ENCODE data around the gene VPS9D1.
A peak's percentile ranks its signal among the peaks of the same experiment; 100 is the strongest.
"Not testable (repeated sequence)": the region's sequence is repeated elsewhere in the genome, so short reads cannot be mapped to it uniquely, and the experiment has no call there.

VPS9D1 gene

GRCh38 chr16:89701425-89702406 is 19.0 kb downstream of the VPS9D1 start, which contains the start of gene SPATA2L:
Gene SPATA2L, minus strand, starts transcription at chr16:89701705. Its CDS starts 473 bp downstream, at chr16:89701232.
- peak within 1 kb of the TSS; percentile 81 for H3K4me3 ChIP-seq (ENCODE audit: insufficient read length, low read depth)
- H3K9ac ChIP-seq (ENCODE audit: insufficient read length, low read depth) = peak within 1 kb of the TSS; percentile 90
- H3K9me3 ChIP-seq (ENCODE audit: insufficient read depth, low read length) = no peaks in the 10 kb centered on the region
- H3K36me3 ChIP-seq (ENCODE audit: insufficient read depth, insufficient read length, low read length) = peaks cover 23% of the 10 kb centered on the region
- DNase-seq (ENCODE audit: low read depth, low spot score) = peak; percentile 94
- peaks cover 14% of the 10 kb centered on the region for H3K27me3 ChIP-seq (ENCODE audit: insufficient read depth, insufficient read length)
- H3K4me1 ChIP-seq (ENCODE audit: insufficient read depth, insufficient read length) = peaks cover 25% of the 10 kb centered on the region
- TF ChIP-seq SUZ12 (IDR thresholded peaks at IDR 0.05; ENCODE audit: extremely low read depth, insufficient read depth, insufficient read length) = no peak
- TF ChIP-seq ZNF274 (IDR thresholded peaks at IDR 0.05; ENCODE audit: low read depth, low read length) = no peak
- no peak for TF ChIP-seq YY1 (IDR thresholded peaks at IDR 0.05; ENCODE audit: insufficient read depth, insufficient read length)

DNA sequence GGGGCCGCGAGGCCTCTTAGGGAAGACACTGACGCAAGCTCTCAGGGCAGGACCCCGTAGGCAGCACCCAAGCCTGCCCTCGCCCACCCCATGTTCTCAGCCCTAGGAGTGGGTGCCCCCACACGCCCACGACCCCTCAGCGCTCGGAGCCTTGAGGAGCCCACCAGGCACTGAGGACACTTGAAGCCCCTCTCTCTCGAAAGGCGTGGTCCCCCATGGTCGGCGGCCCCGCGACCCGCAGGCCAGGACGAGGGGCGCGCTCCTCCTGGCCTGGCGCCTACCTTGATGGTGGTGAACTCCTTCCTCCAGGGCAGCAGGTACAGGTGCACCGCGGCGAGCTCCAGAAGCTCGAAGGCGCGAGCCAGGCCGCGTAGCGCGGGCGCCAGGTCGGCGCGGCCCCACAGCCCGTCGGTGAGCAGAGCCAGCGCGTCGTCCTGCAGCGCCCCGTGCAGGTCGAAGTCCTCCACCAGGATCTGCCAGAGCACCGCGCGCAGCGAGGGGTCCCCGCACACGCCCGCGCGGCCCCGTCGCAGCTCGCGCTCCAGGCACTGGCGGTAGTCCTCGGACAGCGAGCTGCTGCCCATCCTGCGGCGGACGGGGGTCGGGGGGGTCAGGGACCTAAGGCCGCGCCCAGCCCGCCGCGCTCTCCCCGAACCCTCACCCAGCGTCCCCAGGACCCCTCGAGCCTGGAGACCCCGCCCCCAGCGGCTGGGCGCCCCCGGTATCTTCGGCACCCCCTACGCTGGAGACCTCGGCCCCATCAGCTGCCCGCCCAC is 19.9 kb downstream of the VPS9D1 start:
- H3K9ac ChIP-seq (ENCODE audit: insufficient read length, low read depth) = peak overlapping the region; percentile 90
- TF ChIP-seq ZNF274 (IDR thresholded peaks at IDR 0.05; ENCODE audit: low read depth, low read length) (no peak), SUZ12 (IDR thresholded peaks at IDR 0.05; ENCODE audit: extremely low read depth, insufficient read depth, insufficient read length) (no peak), YY1 (IDR thresholded peaks at IDR 0.05; ENCODE audit: insufficient read depth, insufficient read length) (no peak)
- peaks cover 14% of the 10 kb centered on the region for H3K27me3 ChIP-seq (ENCODE audit: insufficient read depth, insufficient read length)
- DNase-seq (ENCODE audit: low read depth, low spot score) = peak; percentile 46
- no peaks in the 10 kb centered on the region for H3K9me3 ChIP-seq (ENCODE audit: insufficient read depth, low read length)
- peak overlapping the region; percentile 81 for H3K4me3 ChIP-seq (ENCODE audit: insufficient read length, low read depth)
- peaks cover 20% of the 10 kb centered on the region for H3K4me1 ChIP-seq (ENCODE audit: insufficient read depth, insufficient read length)
- peaks cover 31% of the 10 kb centered on the region for H3K36me3 ChIP-seq (ENCODE audit: insufficient read depth, insufficient read length, low read length)

- TF ChIP-seq SUZ12 (IDR thresholded peaks at IDR 0.05; ENCODE audit: extremely low read depth, insufficient read depth, insufficient read length) = no peak
- TF ChIP-seq ZNF274 (IDR thresholded peaks at IDR 0.05; ENCODE audit: low read depth, low read length) = no peak
- no peak for TF ChIP-seq YY1 (IDR thresholded peaks at IDR 0.05; ENCODE audit: insufficient read depth, insufficient read length)
- Histone ChIP-seq H3K4me1 (ENCODE audit: insufficient read depth, insufficient read length) (peaks cover 27% of the 10 kb centered on the region), H3K9me3 (ENCODE audit: insufficient read depth, low read length) (no peaks in the 10 kb centered on the region), H3K9ac (ENCODE audit: insufficient read length, low read depth) (peak overlapping the region; percentile 90), H3K27me3 (ENCODE audit: insufficient read depth, insufficient read length) (peaks cover 14% of the 10 kb centered on the region), H3K36me3 (ENCODE audit: insufficient read depth, insufficient read length, low read length) (peaks cover 37% of the 10 kb centered on the region), H3K4me3 (ENCODE audit: insufficient read length, low read depth) (peak overlapping the region; percentile 81)
- DNase-seq (ENCODE audit: low read depth, low spot score) = peak; percentile 99
Measured at GRCh38 chr16:89700100-89700648, 20.5 kb downstream of the VPS9D1 start.

DNA sequence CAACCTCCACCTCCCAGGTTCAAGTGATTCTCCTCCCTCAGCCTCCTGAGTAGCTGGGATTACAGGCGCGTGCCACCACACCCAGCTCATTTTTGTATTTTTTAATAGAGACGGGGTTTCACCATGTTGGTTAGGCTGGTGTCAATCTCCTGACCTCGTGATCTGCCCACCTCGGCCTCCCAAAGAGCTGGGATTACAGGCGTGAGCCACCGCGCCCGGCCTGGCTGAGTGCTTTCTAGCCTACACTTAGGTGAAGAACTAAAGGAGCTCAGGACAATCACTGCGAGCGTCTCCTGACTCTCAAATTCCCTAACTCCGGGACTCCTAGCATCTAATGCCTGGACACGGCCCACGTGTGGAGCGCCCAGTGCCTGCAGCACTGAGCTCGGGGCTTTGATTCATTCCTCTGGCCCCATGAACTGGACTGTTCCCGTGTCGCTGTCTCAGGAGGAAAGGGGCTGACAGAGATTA is 21.0 kb downstream of the VPS9D1 start:
- peak overlapping the region; percentile 25 for H3K4me3 ChIP-seq (ENCODE audit: insufficient read length, low read depth)
- peaks cover 11% of the 10 kb centered on the region for H3K27me3 ChIP-seq (ENCODE audit: insufficient read depth, insufficient read length)
- DNase-seq (ENCODE audit: low read depth, low spot score); H3K9me3 ChIP-seq (ENCODE audit: insufficient read depth, low read length): not testable (repeated sequence)
- peak overlapping the region; percentile 59 for H3K9ac ChIP-seq (ENCODE audit: insufficient read length, low read depth)
- peaks cover 42% of the 10 kb centered on the region for H3K36me3 ChIP-seq (ENCODE audit: insufficient read depth, insufficient read length, low read length)
- peaks cover 31% of the 10 kb centered on the region for H3K4me1 ChIP-seq (ENCODE audit: insufficient read depth, insufficient read length)

DNA sequence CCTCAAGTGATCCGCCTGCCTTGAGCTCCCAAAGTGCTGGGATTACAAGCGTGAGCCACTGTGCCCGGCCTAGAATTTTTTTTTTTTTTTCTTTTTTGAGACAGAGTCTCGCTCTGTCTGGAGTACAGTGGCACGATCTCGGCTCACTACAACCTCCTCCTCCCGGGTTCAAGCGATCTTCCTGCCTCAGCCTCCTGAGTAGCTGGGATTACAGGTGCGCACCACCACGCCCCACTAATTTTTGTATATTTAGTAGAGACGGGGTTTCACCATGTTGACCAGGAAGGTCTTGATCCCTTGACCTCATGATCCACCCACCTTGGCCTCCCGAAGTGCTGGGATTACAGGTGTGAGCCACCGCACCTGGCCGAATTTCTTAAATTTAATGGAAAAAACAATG is 22.0 kb downstream of the VPS9D1 start:
- not testable (repeated sequence) for DNase-seq (ENCODE audit: low read depth, low spot score); H3K9me3 ChIP-seq (ENCODE audit: insufficient read depth, low read length); H3K4me3 ChIP-seq (ENCODE audit: insufficient read length, low read depth); H3K9ac ChIP-seq (ENCODE audit: insufficient read length, low read depth)
- peaks cover 52% of the 10 kb centered on the region for H3K36me3 ChIP-seq (ENCODE audit: insufficient read depth, insufficient read length, low read length)
- H3K4me1 ChIP-seq (ENCODE audit: insufficient read depth, insufficient read length) = peaks cover 31% of the 10 kb centered on the region
- H3K27me3 ChIP-seq (ENCODE audit: insufficient read depth, insufficient read length) = peaks cover 11% of the 10 kb centered on the region

GRCh38 chr16:89697616-89698331 is 22.9 kb downstream of the VPS9D1 start:
- TF ChIP-seq SUZ12 (IDR thresholded peaks at IDR 0.05; ENCODE audit: extremely low read depth, insufficient read depth, insufficient read length) (no peak), YY1 (IDR thresholded peaks at IDR 0.05; ENCODE audit: insufficient read depth, insufficient read length) (no peak), ZNF274 (IDR thresholded peaks at IDR 0.05; ENCODE audit: low read depth, low read length) (no peak)
- Histone ChIP-seq H3K27me3 (ENCODE audit: insufficient read depth, insufficient read length) (peaks cover 3% of the 10 kb centered on the region), H3K9ac (ENCODE audit: insufficient read length, low read depth) (peak overlapping the region; percentile 56), H3K36me3 (ENCODE audit: insufficient read depth, insufficient read length, low read length) (peaks cover 60% of the 10 kb centered on the region), H3K9me3 (ENCODE audit: insufficient read depth, low read length) (no peaks in the 10 kb centered on the region), H3K4me1 (ENCODE audit: insufficient read depth, insufficient read length) (peaks cover 31% of the 10 kb centered on the region), H3K4me3 (ENCODE audit: insufficient read length, low read depth) (no peak overlapping the region)
- no peak for DNase-seq (ENCODE audit: low read depth, low spot score)

Measured in NT2/D1 (cell line).